Activated T-helper 17 cell treated with anti-CD3 and anti-CD28 coated beads, Interleukin-2, amount 50 U/mL, for 72 hours (primary cell): ENCODE results near the gene EGFR. TPM values are rescaled to one million over a fixed set of nuclear protein-coding genes. Genes with fewer than 3 reads are reported as not detected.

Experiments
- ATAC-seq: fragments of 150-1000 bp; cut with Tn5 transposase; replicated peaks from 2 replicates; pipeline ENCODE4 v1.10.0; 2021; ENCODE audit warnings: mild to moderate bottlenecking, moderate library complexity
- H3K27ac Mint-ChIP-seq: one replicate; pipeline ENCODE4 v1.8.0; 2022; ENCODE audit warnings: mixed read lengths
- H3K27me3 Mint-ChIP-seq: one replicate; pipeline ENCODE4 v1.8.0; 2022; ENCODE audit warnings: mixed read lengths
- H3K36me3 Mint-ChIP-seq: one replicate; pipeline ENCODE4 v1.8.0; 2022; ENCODE audit warnings: low read depth, mild to moderate bottlenecking, mixed read lengths
- H3K4me1 Mint-ChIP-seq: one replicate; pipeline ENCODE4 v1.8.0; 2022; ENCODE audit warnings: mixed read lengths
- H3K4me3 Mint-ChIP-seq: one replicate; pipeline ENCODE4 v1.8.0; 2022; ENCODE audit warnings: mild to moderate bottlenecking, mixed read lengths
- H3K9me3 Mint-ChIP-seq: one replicate; pipeline ENCODE4 v1.8.0; 2022; ENCODE audit warnings: mixed read lengths
- total RNA-seq, 2 donors: library from RNA; stranded (reverse); gene quantifications; one replicate each; pipeline ENCODE4 v1.2.3, GENCODE V29; 2022

The EGFR gene
- total RNA-seq, 2 donors from 2014 or later = 0.02 TPM; not detected in 1

DNA sequence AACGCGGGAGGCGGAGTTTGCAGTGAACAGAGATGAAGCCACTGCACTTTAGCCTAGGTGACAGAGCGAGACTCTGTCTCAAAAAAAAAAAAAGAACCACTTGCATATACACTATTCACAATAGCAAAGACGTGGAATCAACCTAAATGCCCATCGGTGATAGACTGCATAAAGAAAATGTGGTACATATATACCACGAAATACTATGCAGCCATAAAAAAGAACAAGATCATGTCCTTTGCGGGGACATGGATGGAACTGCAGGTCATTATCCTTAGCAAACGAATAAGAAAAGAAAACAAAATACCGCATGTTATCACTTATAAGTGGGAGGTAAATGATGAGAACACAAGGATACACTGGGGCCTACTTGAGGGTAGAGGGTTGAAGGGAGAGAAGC is 39.5 kb downstream of the EGFR start:
- Mint-ChIP-seq H3K4me3 (no peak overlapping the region), H3K27ac (no peak overlapping the region), H3K27me3 (peaks cover 26% of the 10 kb centered on the region), H3K9me3 (no peaks in the 10 kb centered on the region), H3K36me3 (no peaks in the 10 kb centered on the region), H3K4me1 (no peaks in the 10 kb centered on the region)
- no peak for ATAC-seq

DNA sequence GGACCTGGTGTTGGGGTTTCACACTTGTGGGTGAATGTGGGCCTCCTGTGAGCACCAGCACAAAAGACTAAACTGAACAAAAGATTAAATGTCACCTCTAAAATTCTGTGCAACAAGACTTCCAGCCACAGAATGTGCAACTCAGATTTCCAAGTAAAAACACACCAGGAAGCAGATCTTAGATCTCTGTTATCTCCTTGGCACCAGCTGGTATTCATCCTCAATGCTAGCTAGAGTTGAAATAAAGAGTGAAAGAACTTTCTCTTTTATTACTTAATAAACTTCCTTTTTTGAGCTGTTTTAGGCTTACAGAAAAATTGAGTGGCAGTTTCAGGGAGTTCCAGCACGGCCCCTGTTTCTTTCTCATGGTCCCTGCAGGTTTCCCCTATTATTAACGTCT is 40.2 kb downstream of the EGFR start:
- Mint-ChIP-seq H3K4me1 (no peaks in the 10 kb centered on the region), H3K4me3 (no peak overlapping the region), H3K9me3 (no peaks in the 10 kb centered on the region), H3K27ac (no peak overlapping the region), H3K36me3 (no peaks in the 10 kb centered on the region), H3K27me3 (peaks cover 29% of the 10 kb centered on the region)
- no peak for ATAC-seq

DNA sequence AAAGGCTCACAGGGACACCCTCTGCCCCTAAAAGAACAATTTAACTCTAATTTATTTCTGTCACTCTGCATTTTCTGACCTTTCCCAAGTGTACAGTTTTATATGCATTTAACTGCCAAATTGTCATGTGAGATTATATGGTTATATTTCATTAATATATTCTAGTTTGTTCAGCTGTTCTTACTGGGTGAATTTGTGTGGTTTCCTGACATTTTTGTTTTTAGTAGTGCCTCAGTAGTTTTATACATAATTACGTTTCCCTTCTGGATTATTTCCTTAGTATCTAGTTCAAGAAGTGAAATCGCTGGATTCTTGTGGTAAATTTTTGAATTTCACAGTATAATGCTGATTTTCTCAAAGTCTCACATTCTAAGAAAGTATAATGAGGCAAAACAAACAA is 41.3 kb downstream of the EGFR start:
- Mint-ChIP-seq H3K9me3 (no peaks in the 10 kb centered on the region), H3K27me3 (peaks cover 30% of the 10 kb centered on the region), H3K27ac (no peak overlapping the region), H3K36me3 (no peaks in the 10 kb centered on the region), H3K4me3 (no peak overlapping the region), H3K4me1 (no peaks in the 10 kb centered on the region)
- ATAC-seq = no peak

- H3K27me3 Mint-ChIP-seq = peaks cover 24% of the 10 kb centered on the region
- no peak overlapping the region for H3K27ac Mint-ChIP-seq
- H3K36me3 Mint-ChIP-seq = no peaks in the 10 kb centered on the region
- H3K9me3 Mint-ChIP-seq = no peaks in the 10 kb centered on the region
- no peak overlapping the region for H3K4me3 Mint-ChIP-seq
- no peak for ATAC-seq
- no peaks in the 10 kb centered on the region for H3K4me1 Mint-ChIP-seq
Observed at GRCh38 chr7:55060636-55061022, 41.8 kb downstream of the EGFR start.

DNA sequence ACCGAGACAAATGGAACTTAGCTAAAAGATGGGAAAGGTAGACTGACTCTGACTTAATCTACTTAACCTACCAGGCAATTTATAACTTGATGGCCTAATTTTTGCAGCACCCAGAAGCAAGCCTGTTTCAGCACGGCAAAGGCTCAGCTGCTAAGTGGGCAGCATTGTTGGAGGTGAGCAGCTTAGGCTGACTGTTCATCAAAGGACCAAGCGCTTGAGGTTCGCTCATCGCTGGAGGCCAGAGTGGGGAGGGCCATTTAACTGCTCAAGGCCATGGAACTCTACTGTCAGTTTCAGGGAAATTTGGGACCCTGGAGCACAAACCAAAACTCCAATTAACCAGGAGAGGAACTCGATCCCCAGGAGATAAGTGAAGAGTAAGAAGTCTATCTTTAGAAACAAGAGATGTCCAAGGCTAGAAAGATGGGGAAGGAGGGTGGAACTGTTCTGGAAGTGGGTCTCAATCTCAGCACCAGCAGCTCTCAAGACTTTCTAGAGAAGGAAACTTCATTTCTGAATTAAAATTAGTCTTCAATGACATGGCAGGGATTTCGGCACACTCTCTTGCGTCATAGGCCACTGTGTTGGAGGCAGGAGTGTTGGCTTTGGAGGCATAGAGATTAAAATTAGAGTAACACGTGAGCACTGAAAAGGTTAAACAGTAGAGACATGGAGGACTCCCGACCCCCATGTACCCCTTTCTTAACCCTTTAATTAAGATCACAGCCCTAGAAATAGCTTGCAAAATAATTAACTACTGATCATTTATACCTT is 43.1 kb downstream of the EGFR start:
- H3K4me3 Mint-ChIP-seq = no peak overlapping the region
- no peak for ATAC-seq
- H3K27me3 Mint-ChIP-seq = peaks cover 24% of the 10 kb centered on the region
- no peaks in the 10 kb centered on the region for H3K36me3 Mint-ChIP-seq
- no peak overlapping the region for H3K27ac Mint-ChIP-seq
- H3K9me3 Mint-ChIP-seq = no peaks in the 10 kb centered on the region
- H3K4me1 Mint-ChIP-seq = no peaks in the 10 kb centered on the region

DNA sequence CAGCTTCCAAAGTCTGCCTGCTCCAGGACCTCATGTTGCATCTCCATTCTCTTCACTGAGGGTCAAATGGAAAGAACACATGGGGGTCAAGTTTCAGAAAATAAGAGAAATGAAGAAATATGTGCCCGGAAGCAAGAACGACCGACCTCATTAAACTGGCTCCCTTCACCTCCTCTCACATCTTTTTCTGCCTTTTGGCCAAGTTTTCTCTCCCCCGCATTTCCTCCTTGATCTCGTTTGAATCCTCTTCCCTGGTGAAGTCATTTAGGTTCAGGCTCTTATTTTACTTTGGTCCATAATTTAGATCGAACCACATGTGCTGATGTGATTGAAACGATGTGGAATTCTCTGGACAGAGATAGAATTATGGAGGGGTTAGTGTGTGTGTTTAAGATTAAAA is 44.2 kb downstream of the EGFR start:
- Mint-ChIP-seq H3K9me3 (no peaks in the 10 kb centered on the region), H3K36me3 (no peaks in the 10 kb centered on the region), H3K27me3 (peaks cover 29% of the 10 kb centered on the region), H3K27ac (no peak overlapping the region), H3K4me3 (no peak overlapping the region), H3K4me1 (no peaks in the 10 kb centered on the region)
- no peak for ATAC-seq

GRCh38 chr7:55063633-55064032 is 44.8 kb downstream of the EGFR start:
- Mint-ChIP-seq H3K9me3 (no peaks in the 10 kb centered on the region), H3K27me3 (peaks cover 32% of the 10 kb centered on the region), H3K4me3 (no peak overlapping the region), H3K36me3 (no peaks in the 10 kb centered on the region), H3K4me1 (no peaks in the 10 kb centered on the region), H3K27ac (no peak overlapping the region)
- ATAC-seq = no peak

- no peaks in the 10 kb centered on the region for H3K4me1 Mint-ChIP-seq
- H3K36me3 Mint-ChIP-seq = no peaks in the 10 kb centered on the region
- no peak overlapping the region for H3K4me3 Mint-ChIP-seq
- peaks cover 37% of the 10 kb centered on the region for H3K27me3 Mint-ChIP-seq
- H3K27ac Mint-ChIP-seq = no peak overlapping the region
- peak; percentile 26 for ATAC-seq
- no peaks in the 10 kb centered on the region for H3K9me3 Mint-ChIP-seq
Observed at GRCh38 chr7:55065079-55065478, 46.3 kb downstream of the EGFR start.

DNA sequence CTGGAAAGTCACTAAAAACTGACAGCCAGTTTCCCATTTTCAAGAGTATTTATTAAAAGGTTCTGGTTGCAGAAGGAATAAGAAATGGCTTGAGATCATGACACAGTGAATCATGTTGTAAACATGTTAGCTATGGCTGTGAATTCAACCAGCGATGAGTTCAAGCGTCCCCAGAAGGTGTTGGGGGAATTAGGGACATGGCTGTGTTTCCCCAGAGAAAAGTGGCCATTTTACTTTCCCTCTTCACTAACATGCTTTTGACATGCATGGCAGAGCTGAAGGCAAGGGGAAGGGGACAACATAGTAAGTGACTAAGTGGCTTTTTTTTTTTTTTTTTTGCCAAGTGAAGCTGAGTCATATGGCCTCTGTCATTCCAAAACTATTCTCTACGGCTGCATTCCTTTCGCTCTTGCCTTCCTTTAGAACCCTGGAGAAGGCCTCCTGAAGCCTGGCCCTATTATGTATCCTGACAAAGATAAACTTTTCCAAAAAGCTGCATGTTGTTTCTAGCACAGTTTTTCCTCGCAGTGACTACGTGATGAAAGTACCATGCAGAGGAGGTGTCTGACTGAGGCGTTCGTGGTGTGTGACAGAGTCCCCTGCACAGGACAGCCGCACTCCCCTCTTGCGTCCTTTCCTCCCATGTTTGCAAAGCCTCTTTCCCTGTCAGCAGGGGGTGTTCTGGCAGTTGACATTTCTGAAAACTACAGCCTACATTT is 46.9 kb downstream of the EGFR start:
- no peaks in the 10 kb centered on the region for H3K9me3 Mint-ChIP-seq
- H3K27ac Mint-ChIP-seq = no peak overlapping the region
- peaks cover 37% of the 10 kb centered on the region for H3K27me3 Mint-ChIP-seq
- no peak overlapping the region for H3K4me3 Mint-ChIP-seq
- peak; percentile 67 for ATAC-seq
- H3K4me1 Mint-ChIP-seq = no peaks in the 10 kb centered on the region
- no peaks in the 10 kb centered on the region for H3K36me3 Mint-ChIP-seq

DNA sequence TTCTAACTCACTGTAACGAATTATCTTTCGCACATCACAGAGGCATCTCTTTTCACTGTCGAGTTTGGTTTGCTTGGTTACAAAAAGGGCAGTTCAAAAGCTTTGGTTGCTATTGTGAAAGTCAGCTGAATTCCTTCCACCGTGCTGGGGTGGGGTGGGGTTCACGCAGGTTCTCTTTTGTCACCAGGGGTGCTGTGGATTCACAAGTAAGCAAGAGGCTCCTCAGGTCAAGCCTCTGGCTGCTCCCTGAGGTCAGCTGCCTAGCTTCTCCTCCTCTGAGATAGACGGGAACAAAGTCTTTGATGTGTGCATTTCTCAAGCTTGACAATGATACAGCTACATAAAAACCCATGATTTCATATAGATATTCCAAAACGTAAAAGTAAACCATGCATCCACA is 47.7 kb downstream of the EGFR start:
- peaks cover 37% of the 10 kb centered on the region for H3K27me3 Mint-ChIP-seq
- H3K4me3 Mint-ChIP-seq = no peak overlapping the region

DNA sequence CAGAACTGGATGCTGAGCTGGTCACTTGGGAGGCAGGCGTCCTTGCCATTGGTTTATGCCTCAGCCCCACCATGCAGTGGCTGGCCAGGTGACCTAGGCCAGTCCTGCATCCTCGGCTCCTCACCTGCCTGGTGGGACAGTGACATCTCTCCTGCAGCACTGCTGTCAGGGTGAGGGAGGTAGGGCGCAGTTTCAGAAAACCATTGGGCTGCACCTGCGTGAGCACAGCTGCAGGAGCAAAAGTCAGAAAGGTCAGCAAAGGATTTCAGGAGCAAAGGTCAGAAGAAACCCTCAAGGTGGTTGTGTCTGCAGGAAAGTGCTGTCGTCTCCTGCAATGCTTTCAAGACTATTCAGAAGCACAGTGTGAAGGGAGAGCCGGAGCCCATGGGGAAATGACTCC is 48.1 kb downstream of the EGFR start:
- ATAC-seq = no peak
- Mint-ChIP-seq H3K27ac (no peak overlapping the region), H3K36me3 (no peaks in the 10 kb centered on the region), H3K27me3 (peaks cover 36% of the 10 kb centered on the region), H3K4me3 (no peak overlapping the region), H3K9me3 (no peaks in the 10 kb centered on the region), H3K4me1 (no peaks in the 10 kb centered on the region)

More for the DNA sequence above, 47.7 kb downstream of the EGFR start:
- Mint-ChIP-seq H3K27ac (no peak overlapping the region), H3K9me3 (no peaks in the 10 kb centered on the region), H3K36me3 (no peaks in the 10 kb centered on the region), H3K4me1 (no peaks in the 10 kb centered on the region)
- no peak for ATAC-seq

DNA sequence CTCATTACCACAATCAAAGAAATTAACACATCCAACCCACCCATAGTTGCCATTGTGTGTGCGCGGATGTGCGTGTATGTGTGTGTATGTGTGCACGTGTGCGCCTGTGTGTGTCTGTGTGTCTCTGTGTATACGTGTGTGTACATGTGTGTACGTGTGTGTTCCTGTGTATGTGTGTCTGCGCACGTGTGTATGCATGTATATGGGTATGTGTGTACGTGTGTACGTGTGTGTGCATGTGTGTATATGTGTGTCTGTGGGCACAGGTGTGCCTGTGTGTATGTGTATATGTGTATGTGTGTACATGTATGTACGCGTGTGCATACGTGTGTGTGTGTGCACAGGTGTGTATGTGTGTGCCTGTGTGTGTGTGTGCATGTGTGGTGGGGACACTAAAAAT is 48.9 kb downstream of the EGFR start:
- H3K27me3 Mint-ChIP-seq = peaks cover 30% of the 10 kb centered on the region
- no peak overlapping the region for H3K27ac Mint-ChIP-seq

DNA sequence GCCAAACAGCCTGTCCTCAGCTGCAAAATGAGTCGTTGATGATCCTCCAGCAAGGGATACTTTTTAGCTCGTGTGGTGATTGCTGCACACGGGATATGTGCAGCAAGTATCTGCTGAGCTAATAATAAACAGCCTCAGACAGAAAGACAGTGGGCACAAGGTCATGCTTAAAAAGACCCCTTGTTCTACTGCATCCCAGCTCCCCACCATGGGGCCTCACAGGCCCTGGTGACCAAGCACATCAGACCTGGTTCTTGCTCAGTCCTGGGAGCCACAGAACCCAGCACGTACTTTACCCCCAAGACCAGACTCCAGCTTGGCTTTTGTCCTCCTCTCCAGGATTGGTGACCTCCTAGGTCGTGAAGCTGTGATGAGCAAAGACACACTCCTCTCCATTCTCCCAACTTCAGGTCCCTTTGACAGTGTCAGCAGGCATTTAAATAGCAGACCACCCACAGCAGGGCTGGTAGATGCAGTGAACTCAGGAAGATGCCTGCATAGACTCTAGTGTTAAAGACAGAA is 50.5 kb downstream of the EGFR start:
- Mint-ChIP-seq H3K4me3 (no peak overlapping the region), H3K4me1 (peaks cover 15% of the 10 kb centered on the region), H3K36me3 (no peaks in the 10 kb centered on the region), H3K9me3 (peaks cover 5% of the 10 kb centered on the region), H3K27me3 (peaks cover 18% of the 10 kb centered on the region), H3K27ac (no peak overlapping the region)
- no peak for ATAC-seq

More for the DNA sequence above, 48.9 kb downstream of the EGFR start:
- no peak overlapping the region for H3K4me3 Mint-ChIP-seq
- peaks cover under 1% of the 10 kb centered on the region for H3K4me1 Mint-ChIP-seq
- no peak for ATAC-seq
- H3K9me3 Mint-ChIP-seq = no peaks in the 10 kb centered on the region
- H3K36me3 Mint-ChIP-seq = no peaks in the 10 kb centered on the region

DNA sequence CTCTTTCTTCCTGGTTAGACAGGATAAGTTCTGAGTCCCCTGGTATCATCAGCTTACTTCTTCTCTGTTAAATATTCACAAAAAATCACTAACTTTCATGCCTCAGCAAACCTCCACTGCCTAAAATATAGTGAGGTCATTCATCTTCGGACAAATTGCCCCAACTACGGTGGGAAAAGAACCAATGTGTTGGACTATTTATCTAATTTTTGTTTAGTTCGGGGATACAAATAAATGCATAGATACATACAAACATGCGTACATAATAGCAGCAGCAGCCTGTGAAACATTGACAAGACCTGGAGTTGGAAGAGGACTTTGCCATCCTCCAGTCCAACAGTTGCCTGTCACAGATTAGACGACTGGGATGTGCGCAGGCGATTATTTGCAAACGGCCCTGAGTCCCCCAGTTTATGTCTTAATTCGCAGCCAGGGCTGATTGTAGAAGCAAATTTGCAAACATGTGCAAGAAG is 51.5 kb downstream of the EGFR start:
- H3K36me3 Mint-ChIP-seq = no peaks in the 10 kb centered on the region
- H3K4me3 Mint-ChIP-seq = no peak overlapping the region
- H3K9me3 Mint-ChIP-seq = peaks cover 5% of the 10 kb centered on the region
- H3K4me1 Mint-ChIP-seq = peaks cover 15% of the 10 kb centered on the region
- no peak for ATAC-seq
- peaks cover 15% of the 10 kb centered on the region for H3K27me3 Mint-ChIP-seq
- H3K27ac Mint-ChIP-seq = no peak overlapping the region

DNA sequence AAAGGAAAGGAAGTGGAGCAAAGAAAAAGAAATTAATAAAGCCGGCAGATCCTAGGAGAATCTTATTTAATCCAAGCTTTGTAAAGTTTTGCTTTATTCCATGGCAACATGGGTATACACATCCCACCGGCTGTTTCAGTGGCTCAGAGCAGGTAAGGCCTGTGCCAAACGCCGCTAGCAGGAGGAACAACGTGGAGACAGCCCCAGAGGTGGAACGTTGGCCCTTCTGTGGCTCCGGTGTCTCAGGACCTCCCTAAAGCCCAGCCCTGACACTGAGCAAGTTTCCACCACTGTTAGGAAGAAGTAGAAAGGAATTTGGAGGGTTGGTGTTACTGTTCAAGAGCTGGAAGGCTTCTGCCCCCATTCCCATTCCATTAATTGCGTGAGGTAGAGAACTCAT is 52.0 kb downstream of the EGFR start:
- Mint-ChIP-seq H3K4me1 (peaks cover 15% of the 10 kb centered on the region), H3K27ac (no peak overlapping the region), H3K4me3 (no peak overlapping the region), H3K36me3 (no peaks in the 10 kb centered on the region), H3K9me3 (peaks cover 5% of the 10 kb centered on the region), H3K27me3 (peaks cover 15% of the 10 kb centered on the region)
- no peak for ATAC-seq
